SU-DHL-6 (cell line): ENCODE measurements around the gene USP7.
A peak's percentile ranks its signal among the peaks of the same experiment; 100 is the strongest.

ENCODE experiments used
- H2AFZ ChIP-seq: fragments of 200-600 bp; sonication (generic); 2 replicates; pipeline ENCODE4 v1.6.1; 2014; ENCODE audit warnings: low read depth, mild to moderate bottlenecking, moderate library complexity, mixed read lengths, antibody characterized with exemption, low read length; ENCODE audit not compliant: severe bottlenecking
- H3F3A ChIP-seq: fragments of 200-600 bp; shearing (Covaris generic); 2 replicates; pipeline ENCODE4 v1.6.0; 2016; ENCODE audit warnings: antibody characterized with exemption, mild to moderate bottlenecking; ENCODE audit not compliant: insufficient read depth
- H3K27ac ChIP-seq: fragments of 200-600 bp; sonication (generic); 2 replicates; pipeline ENCODE4 v1.5.1; 2016; ENCODE audit warnings: low read depth, mild to moderate bottlenecking, low read length, moderate library complexity, mixed read lengths
- H3K27me3 ChIP-seq: fragments of 200-600 bp; sonication (generic), shearing (Covaris generic); 2 replicates; pipeline ENCODE4 v1.6.0; 2014; ENCODE audit warnings: mild to moderate bottlenecking, low read length
- H3K36me3 ChIP-seq: fragments of 200-600 bp; sonication (generic); 2 replicates; pipeline ENCODE4 v1.6.1; 2014; ENCODE audit warnings: mild to moderate bottlenecking, low read length, mixed read lengths
- H3K4me2 ChIP-seq: fragments of 300-600, 200-600 bp; shearing (Covaris generic), sonication (generic); 2 replicates; pipeline ENCODE4 v1.6.0; 2014; ENCODE audit warnings: low read length, low read depth, mild to moderate bottlenecking; ENCODE audit not compliant: poor library complexity, severe bottlenecking
- H3K4me3 ChIP-seq: fragments of 200-600 bp; sonication (generic); 2 replicates; pipeline ENCODE4 v1.5.1; 2014; ENCODE audit warnings: antibody characterized with exemption, low read length, mild to moderate bottlenecking, mixed read lengths; ENCODE audit not compliant: insufficient read depth, poor library complexity, severe bottlenecking
- H3K79me2 ChIP-seq: fragments of 200-600 bp; sonication (generic); 2 replicates; pipeline ENCODE4 v1.6.1; 2014; ENCODE audit warnings: mild to moderate bottlenecking, low read length, moderate library complexity; ENCODE audit not compliant: insufficient read depth
- H3K9ac ChIP-seq: fragments of 200-600 bp; sonication (generic); 2 replicates; pipeline ENCODE4 v1.7.0; 2014; ENCODE audit warnings: mild to moderate bottlenecking, low read length
- H3K9me2 ChIP-seq: fragments of 200-600 bp; sonication (generic); replicated peaks from 2 replicates; pipeline ENCODE4 v1.6.1; 2014; ENCODE audit warnings: low read length; ENCODE audit not compliant: insufficient read depth
- H3K9me3 ChIP-seq: fragments of 200-600 bp; sonication (generic); 2 replicates; pipeline ENCODE4 v1.6.1; 2014; ENCODE audit warnings: low read length, mixed read lengths; ENCODE audit not compliant: insufficient read depth
- H4K20me1 ChIP-seq: fragments of 200-600 bp; sonication (generic); 2 replicates; pipeline ENCODE4 v1.6.1; 2014; ENCODE audit warnings: low read depth, mild to moderate bottlenecking, antibody characterized with exemption, low read length, moderate library complexity, mixed read lengths
- CTCF ChIP-seq: fragments of 200-600 bp; sonication (generic); IDR thresholded peaks from one replicate; pipeline ENCODE4 v1.5.1; 2017; ENCODE audit warnings: antibody characterized with exemption, mild to moderate bottlenecking, low read length, moderate library complexity; ENCODE audit not compliant: insufficient read depth, poor library complexity, severe bottlenecking
- EZH2phosphoT487 ChIP-seq: fragments of 200-600 bp; sonication (generic), shearing (Covaris generic); conservative IDR thresholded peaks from 2 replicates; pipeline ENCODE4 v1.6.1; 2018; ENCODE audit warnings: mild to moderate bottlenecking, antibody characterized with exemption, low read length, moderate library complexity, mixed read lengths

Gene USP7

GRCh38 chr16:8957509-8958157 lies 6.1 kb downstream of the USP7 start:
- Histone ChIP-seq H3K9me2 (no peaks in the 10 kb centered on the region), H3K4me2 (peak overlapping the region; percentile 74), H3K27ac (peak overlapping the region; percentile 90), H4K20me1 (peaks cover 17% of the 10 kb centered on the region; the same call in 1 of the 2 replicates), H3F3A (peaks cover 53% of the 10 kb centered on the region), H3K79me2 (peaks cover 93% of the 10 kb centered on the region), H2AFZ (no peak overlapping the region), H3K27me3 (no peaks in the 10 kb centered on the region), H3K36me3 (no peaks in the 10 kb centered on the region), H3K4me3 (peak overlapping the region; percentile 34), H3K9me3 (no peaks in the 10 kb centered on the region), H3K9ac (peak overlapping the region; percentile 85)
- TF ChIP-seq CTCF (no peak), EZH2phosphoT487 (no peak)

DNA sequence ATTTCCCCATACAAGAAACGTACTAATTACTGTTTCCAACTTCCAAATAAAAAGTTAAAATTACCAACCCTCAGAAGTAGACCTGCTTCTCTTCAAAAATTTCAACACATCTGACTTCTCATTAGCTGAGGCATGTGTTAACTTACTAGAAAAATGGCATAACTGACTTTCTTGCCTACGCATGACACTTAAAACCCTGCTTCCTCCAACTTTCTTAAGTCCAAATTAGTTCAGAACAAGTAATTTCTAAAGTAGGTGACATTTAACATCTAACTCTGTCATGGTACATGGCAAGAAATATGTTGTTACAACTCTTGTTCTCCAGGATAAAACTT lies 6.7 kb downstream of the USP7 start:
- H3K36me3 ChIP-seq, result no peaks in the 10 kb centered on the region
- peaks cover 56% of the 10 kb centered on the region for H3F3A ChIP-seq
- no peak for TF ChIP-seq EZH2phosphoT487
- TF ChIP-seq CTCF, result no peak
- H3K4me3 ChIP-seq, result no peak overlapping the region
- H3K9me3 ChIP-seq, result no peaks in the 10 kb centered on the region
- peak overlapping the region; percentile 74 for H3K4me2 ChIP-seq
- H3K9me2 ChIP-seq, result no peaks in the 10 kb centered on the region
- peaks cover 95% of the 10 kb centered on the region for H3K79me2 ChIP-seq
- no peak overlapping the region for H2AFZ ChIP-seq
- no peaks in the 10 kb centered on the region for H3K27me3 ChIP-seq
- peak overlapping the region; percentile 85 for H3K9ac ChIP-seq
- H3K27ac ChIP-seq, result peak overlapping the region; percentile 90
- peaks cover 17% of the 10 kb centered on the region; the same call in 1 of the 2 replicates for H4K20me1 ChIP-seq

GRCh38 chr16:8956265-8957062 lies 7.2 kb downstream of the USP7 start:
- H3K27me3 ChIP-seq, result no peaks in the 10 kb centered on the region
- no peak overlapping the region for H2AFZ ChIP-seq
- no peaks in the 10 kb centered on the region for H3K9me2 ChIP-seq
- peak overlapping the region; percentile 74 for H3K4me2 ChIP-seq
- H3K9ac ChIP-seq, result peak overlapping the region; percentile 85
- H3K36me3 ChIP-seq, result no peaks in the 10 kb centered on the region
- H4K20me1 ChIP-seq, result peaks cover 17% of the 10 kb centered on the region; the same call in 1 of the 2 replicates
- H3K4me3 ChIP-seq, result no peak overlapping the region
- no peak for TF ChIP-seq CTCF
- TF ChIP-seq EZH2phosphoT487, result no peak
- peaks cover 94% of the 10 kb centered on the region for H3K79me2 ChIP-seq
- H3K9me3 ChIP-seq, result no peaks in the 10 kb centered on the region
- H3K27ac ChIP-seq, result peak overlapping the region; percentile 90
- H3F3A ChIP-seq, result peaks cover 56% of the 10 kb centered on the region
